Measurements from ENCODE around the gene ME2.

- TF ChIP-seq, protein P1, sequence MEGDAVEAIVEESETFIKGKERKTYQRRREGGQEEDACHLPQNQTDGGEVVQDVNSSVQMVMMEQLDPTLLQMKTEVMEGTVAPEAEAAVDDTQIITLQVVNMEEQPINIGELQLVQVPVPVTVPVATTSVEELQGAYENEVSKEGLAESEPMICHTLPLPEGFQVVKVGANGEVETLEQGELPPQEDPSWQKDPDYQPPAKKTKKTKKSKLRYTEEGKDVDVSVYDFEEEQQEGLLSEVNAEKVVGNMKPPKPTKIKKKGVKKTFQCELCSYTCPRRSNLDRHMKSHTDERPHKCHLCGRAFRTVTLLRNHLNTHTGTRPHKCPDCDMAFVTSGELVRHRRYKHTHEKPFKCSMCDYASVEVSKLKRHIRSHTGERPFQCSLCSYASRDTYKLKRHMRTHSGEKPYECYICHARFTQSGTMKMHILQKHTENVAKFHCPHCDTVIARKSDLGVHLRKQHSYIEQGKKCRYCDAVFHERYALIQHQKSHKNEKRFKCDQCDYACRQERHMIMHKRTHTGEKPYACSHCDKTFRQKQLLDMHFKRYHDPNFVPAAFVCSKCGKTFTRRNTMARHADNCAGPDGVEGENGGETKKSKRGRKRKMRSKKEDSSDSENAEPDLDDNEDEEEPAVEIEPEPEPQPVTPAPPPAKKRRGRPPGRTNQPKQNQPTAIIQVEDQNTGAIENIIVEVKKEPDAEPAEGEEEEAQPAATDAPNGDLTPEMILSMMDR (IDR thresholded peaks at IDR 0.05): no peak
- TF ChIP-seq POLR2A (IDR thresholded peaks at IDR 0.05): no peak
Measured at GRCh38 chr18:50844554-50844953, 34.4 kb upstream of the ME2 start.

Data from body of pancreas (tissue), 4 donors.